ENCODE data around the gene ZC3H12D.

- no peak for TF ChIP-seq CTCF (IDR thresholded peaks at IDR 0.05)
- TF ChIP-seq POLR2A (IDR thresholded peaks at IDR 0.05) = no peak
These were observed 84.8 kb downstream of the ZC3H12D start, which contains the start of gene SUMO4 for GRCh38 chr6:149400050-149400449.

Data from thyroid gland (tissue), 4 donors.